CD14-positive monocyte (primary cell): ENCODE data around the gene MYB. TPM values are rescaled to one million over a fixed set of nuclear protein-coding genes. Genes with fewer than 3 reads are reported as not detected.
"Not testable (repeated sequence)": the region's sequence is repeated elsewhere in the genome, so short reads cannot be mapped to it uniquely, and the experiment has no call there.

Experiments used
- DNase-seq, 3 donors: peaks; one replicate each; pipeline ENCODE4 v3.0.0-alpha.2; 2011 to 2022
- H2AFZ ChIP-seq: 2 replicates; pipeline ENCODE4 v1.6.0; 2012; ENCODE audit warnings: mild to moderate bottlenecking, low read depth, low read length, inconsistent platforms; ENCODE audit not compliant: insufficient read depth, poor library complexity, severe bottlenecking
- H3K27ac ChIP-seq, 2 donors: 1 replicate in 1 of 2; 2 replicates in 1 of 2; pipeline ENCODE4 v1.5.1; 2012 to 2013; ENCODE audit warnings: low read length in 2 of 2, control low read depth in 1 of 2, inconsistent platforms in 1 of 2, low read depth in 1 of 2, mild to moderate bottlenecking in 1 of 2
- H3K27me3 ChIP-seq, 2 donors: one replicate each; pipeline versions ENCODE4 v1.6.0 to v1.6.1; 2011 to 2013; ENCODE audit warnings: low read length in 2 of 2; ENCODE audit not compliant: control insufficient read depth in 2 of 2, insufficient read depth in 2 of 2
- H3K36me3 ChIP-seq, 2 donors: replicated peaks in 1 of 2; 1 replicate in 1 of 2; 2 replicates in 1 of 2; pipeline versions ENCODE4 v1.5.1 to v1.6.1; 2012 to 2013; ENCODE audit warnings: low read length in 2 of 2, control low read depth in 1 of 2, inconsistent platforms in 1 of 2, mild to moderate bottlenecking in 1 of 2; ENCODE audit not compliant: insufficient read depth in 2 of 2, control insufficient read depth in 1 of 2
- H3K4me1 ChIP-seq, 2 donors: 1 replicate in 1 of 2; 2 replicates in 1 of 2; pipeline versions ENCODE4 v1.5.1 to v1.6.1; 2012 to 2013; ENCODE audit warnings: low read length in 2 of 2, control low read depth in 1 of 2, inconsistent platforms in 1 of 2, mild to moderate bottlenecking in 1 of 2, moderate library complexity in 1 of 2; ENCODE audit not compliant: insufficient read depth in 2 of 2, control insufficient read depth in 1 of 2
- H3K4me2 ChIP-seq: replicated peaks from 2 replicates; pipeline ENCODE3; 2012; ENCODE audit warnings: low read length, moderate library complexity, mild to moderate bottlenecking; ENCODE audit not compliant: poor library complexity, severe bottlenecking; ENCODE audit errors: extremely low read depth
- H3K4me3 ChIP-seq, 3 experiments: fragments of 200-600 bp in 1 of 3; sonication (generic) in 1 of 3; replicated peaks in 1 of 3; 1 replicate in 2 of 3; 2 replicates in 1 of 3; pipeline ENCODE4 v1.5.1; 2011 to 2013; ENCODE audit warnings: low read length in 3 of 3, mild to moderate bottlenecking in 3 of 3, control low read depth in 2 of 3, low read depth in 2 of 3, inconsistent platforms in 1 of 3, moderate library complexity in 1 of 3
- H3K79me2 ChIP-seq: 2 replicates; pipeline ENCODE4 v1.6.0; 2012; ENCODE audit warnings: mild to moderate bottlenecking, control low read depth, inconsistent platforms, low read length, moderate library complexity; ENCODE audit not compliant: insufficient read depth
- H3K9ac ChIP-seq: 2 replicates; pipeline ENCODE4 v1.6.0; 2017; ENCODE audit warnings: low read length, mild to moderate bottlenecking; ENCODE audit not compliant: insufficient read depth, poor library complexity, severe bottlenecking
- H3K9me3 ChIP-seq, 2 donors: replicated peaks in 1 of 2; 1 replicate in 1 of 2; 2 replicates in 1 of 2; pipeline versions ENCODE4 v1.5.1 to v1.6.1; 2012 to 2013; ENCODE audit warnings: low read length in 2 of 2, control low read depth in 1 of 2; ENCODE audit not compliant: control insufficient read depth in 1 of 2, insufficient read depth in 1 of 2
- H4K20me1 ChIP-seq: 2 replicates; pipeline ENCODE4 v1.6.0; 2012; ENCODE audit warnings: mild to moderate bottlenecking, low read length, control low read depth, moderate library complexity; ENCODE audit not compliant: insufficient read depth
- H3K27ac Mint-ChIP-seq, 7 donors: one replicate each; pipeline ENCODE4 v1.8.0; 2020; ENCODE audit warnings: mild to moderate bottlenecking in 7 of 7, mixed read lengths in 7 of 7, moderate library complexity in 6 of 7, inconsistent platforms in 2 of 7
- H3K27me3 Mint-ChIP-seq, 3 donors: one replicate each; pipeline ENCODE4 v1.8.0; 2021 to 2022; ENCODE audit warnings: low read depth in 3 of 3, mild to moderate bottlenecking in 3 of 3, mixed read lengths in 3 of 3, moderate library complexity in 3 of 3, inconsistent platforms in 1 of 3
- H3K36me3 Mint-ChIP-seq, 2 donors: one replicate each; pipeline ENCODE4 v1.8.0; 2020; ENCODE audit warnings: mixed read lengths in 2 of 2, inconsistent platforms in 1 of 2, mild to moderate bottlenecking in 1 of 2
- H3K4me1 Mint-ChIP-seq: one replicate; pipeline ENCODE4 v1.8.0; 2020; ENCODE audit warnings: mild to moderate bottlenecking, mixed read lengths
- H3K4me3 Mint-ChIP-seq, 2 donors: one replicate each; pipeline ENCODE4 v1.8.0; 2020; ENCODE audit warnings: mild to moderate bottlenecking in 2 of 2, mixed read lengths in 2 of 2, moderate library complexity in 1 of 2
- H3K9me3 Mint-ChIP-seq, 7 donors: one replicate each; pipeline ENCODE4 v1.8.0; 2020 to 2022; ENCODE audit warnings: mixed read lengths in 7 of 7, mild to moderate bottlenecking in 6 of 7, moderate library complexity in 6 of 7, inconsistent platforms in 2 of 7
- CTCF ChIP-seq: fragments of 200-600 bp; IDR thresholded peaks from one replicate; pipeline ENCODE4 v1.8.0; 2022; ENCODE audit warnings: antibody characterized with exemption, mild to moderate bottlenecking
- WGBS: methylation state at CpG from one replicate; pipeline ENCODE4 v1.1.5; 2013; ENCODE audit warnings: missing lambda C conversion rate; ENCODE audit not compliant: insufficient coverage; 5-methylcytosine and 5-hydroxymethylcytosine counted together
- intact Hi-C, 2 donors: fragments of 100-400 bp; cut with micrococcal nuclease; formaldehyde crosslinking; loops; one replicate each; pipeline versions ENCODE4 v1.15.0 to v1.15.1; 2023
- polyA plus RNA-seq, 3 donors: library from polyadenylated mRNA; depleted of rRNA in 1 of 3; unstranded in 2 of 3; stranded (reverse) in 1 of 3; fragments of 300-500 nt in 2 of 3; fragments of >200 nt in 1 of 3; fragmentation: Illumina TruSeq in 2 of 3; gene quantifications; 1 replicate in 2 of 3; 2 replicates in 1 of 3; pipeline ENCODE4 v1.2.3, GENCODE V29; 2012 to 2021

MYB gene
- polyA plus RNA-seq, 3 donors, result 1.5 to 2.2 (median 1.7) TPM

GRCh38 chr6:135162678-135163439 is 18.2 kb upstream of the MYB start:
- peaks cover 0 to 7% of the 10 kb centered on the region in 2 donors for H3K4me1 ChIP-seq
- no peak overlapping the region for H3K4me3 Mint-ChIP-seq
- H2AFZ ChIP-seq, result no peak overlapping the region
- no peaks in the 10 kb centered on the region for H3K27me3 ChIP-seq
- H3K36me3 ChIP-seq, result no peaks in the 10 kb centered on the region
- no peaks in the 10 kb centered on the region for H3K79me2 ChIP-seq
- no peaks in the 10 kb centered on the region for H3K9me3 Mint-ChIP-seq
- no peaks in the 10 kb centered on the region for H4K20me1 ChIP-seq
- peaks cover 16% of the 10 kb centered on the region for H3K4me1 Mint-ChIP-seq
- H3K9ac ChIP-seq, result no peak overlapping the region
- DNase-seq, result peak in 2 of 3 donors; percentile 43 to 50
- H3K9me3 ChIP-seq, result no peaks in the 10 kb centered on the region
- intact Hi-C loops, result no loop called here
- H3K4me2 ChIP-seq, result no peak overlapping the region
- TF ChIP-seq CTCF, result peak; percentile 96
- WGBS, result 100% methylated on average over 1 of the region's 10 CpGs
- no peaks in the 10 kb centered on the region for H3K36me3 Mint-ChIP-seq
- H3K27ac Mint-ChIP-seq, result no peak overlapping the region
- H3K27me3 Mint-ChIP-seq, result peaks cover 0 to 3% (median 0%) of the 10 kb centered on the region in 3 donors
- no peak overlapping the region for H3K4me3 ChIP-seq
- no peak overlapping the region for H3K27ac ChIP-seq

GRCh38 chr6:135163440-135163738 is 17.7 kb upstream of the MYB start:
- peaks cover 0 to 3% (median 0%) of the 10 kb centered on the region in 3 donors for H3K27me3 Mint-ChIP-seq

GRCh38 chr6:135164387-135164786 is 16.7 kb upstream of the MYB start:
- H3K27ac Mint-ChIP-seq, H4K20me1 ChIP-seq, H3K36me3 Mint-ChIP-seq, H3K4me2 ChIP-seq, H3K27me3 ChIP-seq, H3K4me3 ChIP-seq, H3K9ac ChIP-seq, DNase-seq, H3K79me2 ChIP-seq, H3K9me3 Mint-ChIP-seq, H3K4me1 ChIP-seq, H3K4me3 Mint-ChIP-seq, intact Hi-C loops, H3K27ac ChIP-seq, H2AFZ ChIP-seq, H3K27me3 Mint-ChIP-seq, H3K9me3 ChIP-seq, H3K36me3 ChIP-seq: not testable (repeated sequence)
- H3K4me1 Mint-ChIP-seq, result peaks cover 16% of the 10 kb centered on the region
- WGBS, result 98% methylated on average over 6 of the region's 6 CpGs

More at GRCh38 chr6:135163440-135163738, 17.7 kb upstream of the MYB start:
- intact Hi-C loops, result no loop called here
- DNase-seq, result no peak
- H3K4me2 ChIP-seq, result no peak overlapping the region
- H2AFZ ChIP-seq, result no peak overlapping the region
- Mint-ChIP-seq H3K27ac (no peak overlapping the region), H3K36me3 (no peaks in the 10 kb centered on the region), H3K9me3 (no peaks in the 10 kb centered on the region), H3K4me3 (no peak overlapping the region), H3K4me1 (peaks cover 16% of the 10 kb centered on the region)
- H3K9me3 ChIP-seq, result no peaks in the 10 kb centered on the region
- no peaks in the 10 kb centered on the region for H3K79me2 ChIP-seq
- no peaks in the 10 kb centered on the region for H4K20me1 ChIP-seq
- no peaks in the 10 kb centered on the region for H3K36me3 ChIP-seq
- no peak for TF ChIP-seq CTCF
- WGBS, result no CpG with 5 or more reads among the region's 3 CpGs
- H3K4me3 ChIP-seq, result no peak overlapping the region
- no peak overlapping the region for H3K9ac ChIP-seq
- H3K4me1 ChIP-seq, result peaks cover 0 to 7% of the 10 kb centered on the region in 2 donors
- no peaks in the 10 kb centered on the region for H3K27me3 ChIP-seq
- no peak overlapping the region for H3K27ac ChIP-seq
